ENCODE results near the gene AANAT. TPM values are rescaled to one million over a fixed set of nuclear protein-coding genes. Genes with fewer than 3 reads are reported as not detected.

Gene AANAT
- total RNA-seq, 3 donors from 2014 or later = not detected

DNA sequence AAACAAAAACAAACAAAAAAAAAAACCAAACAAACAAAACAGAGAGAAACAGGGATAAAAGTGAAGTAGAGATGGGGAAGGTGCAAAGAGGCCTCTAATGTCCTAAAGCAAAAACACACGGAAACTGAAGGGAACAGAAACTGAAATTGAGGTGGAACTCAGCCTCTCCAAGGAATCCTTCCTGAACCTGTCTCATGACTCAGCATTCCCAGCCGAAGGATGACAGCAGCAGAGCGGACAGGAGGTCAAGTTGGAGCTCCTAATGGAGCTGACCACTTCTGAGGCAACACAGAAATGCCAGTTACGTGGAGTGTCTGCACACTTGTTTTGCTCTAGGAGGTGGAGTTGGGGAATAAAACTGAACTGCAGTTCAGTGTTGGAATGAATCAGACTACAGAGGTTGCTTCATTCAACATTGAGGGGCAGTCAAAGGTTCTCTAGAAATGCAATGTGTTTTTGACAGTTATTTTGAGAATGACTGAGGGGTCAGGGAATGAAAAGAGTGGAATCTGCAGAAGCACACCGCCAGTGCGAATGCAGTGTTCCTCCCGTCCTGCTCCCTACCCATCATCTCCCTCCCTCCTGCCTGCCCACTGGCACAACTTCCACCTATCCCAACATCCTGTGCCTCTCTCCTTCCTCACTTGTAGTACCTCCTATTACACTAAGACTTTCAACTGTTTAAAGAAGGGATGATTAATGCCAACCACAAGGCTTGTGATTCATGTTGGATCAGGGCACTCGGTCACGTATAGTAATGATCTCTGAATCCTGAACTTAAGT is 20.8 kb upstream of the AANAT start:
- Histone ChIP-seq H3K27ac (no peak overlapping the region), H3K9me3 (no peaks in the 10 kb centered on the region), H3K36me3 (no peaks in the 10 kb centered on the region), H3K4me1 (no peaks in the 10 kb centered on the region), H3K4me3 (no peak overlapping the region), H3K27me3 (no peaks in the 10 kb centered on the region)
- intact Hi-C loops (cut with DNase I; ENCODE audit: low total_unique reads) = no loop called here
- TF ChIP-seq, protein P1, sequence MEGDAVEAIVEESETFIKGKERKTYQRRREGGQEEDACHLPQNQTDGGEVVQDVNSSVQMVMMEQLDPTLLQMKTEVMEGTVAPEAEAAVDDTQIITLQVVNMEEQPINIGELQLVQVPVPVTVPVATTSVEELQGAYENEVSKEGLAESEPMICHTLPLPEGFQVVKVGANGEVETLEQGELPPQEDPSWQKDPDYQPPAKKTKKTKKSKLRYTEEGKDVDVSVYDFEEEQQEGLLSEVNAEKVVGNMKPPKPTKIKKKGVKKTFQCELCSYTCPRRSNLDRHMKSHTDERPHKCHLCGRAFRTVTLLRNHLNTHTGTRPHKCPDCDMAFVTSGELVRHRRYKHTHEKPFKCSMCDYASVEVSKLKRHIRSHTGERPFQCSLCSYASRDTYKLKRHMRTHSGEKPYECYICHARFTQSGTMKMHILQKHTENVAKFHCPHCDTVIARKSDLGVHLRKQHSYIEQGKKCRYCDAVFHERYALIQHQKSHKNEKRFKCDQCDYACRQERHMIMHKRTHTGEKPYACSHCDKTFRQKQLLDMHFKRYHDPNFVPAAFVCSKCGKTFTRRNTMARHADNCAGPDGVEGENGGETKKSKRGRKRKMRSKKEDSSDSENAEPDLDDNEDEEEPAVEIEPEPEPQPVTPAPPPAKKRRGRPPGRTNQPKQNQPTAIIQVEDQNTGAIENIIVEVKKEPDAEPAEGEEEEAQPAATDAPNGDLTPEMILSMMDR (IDR thresholded peaks at IDR 0.05) = no peak
- TF ChIP-seq POLR2AphosphoS5 (IDR thresholded peaks at IDR 0.05) (no peak), POLR2A (IDR thresholded peaks at IDR 0.05) (no peak)
- DNase-seq (ENCODE audit: low spot score in 2 of 2) = no peak

DNA sequence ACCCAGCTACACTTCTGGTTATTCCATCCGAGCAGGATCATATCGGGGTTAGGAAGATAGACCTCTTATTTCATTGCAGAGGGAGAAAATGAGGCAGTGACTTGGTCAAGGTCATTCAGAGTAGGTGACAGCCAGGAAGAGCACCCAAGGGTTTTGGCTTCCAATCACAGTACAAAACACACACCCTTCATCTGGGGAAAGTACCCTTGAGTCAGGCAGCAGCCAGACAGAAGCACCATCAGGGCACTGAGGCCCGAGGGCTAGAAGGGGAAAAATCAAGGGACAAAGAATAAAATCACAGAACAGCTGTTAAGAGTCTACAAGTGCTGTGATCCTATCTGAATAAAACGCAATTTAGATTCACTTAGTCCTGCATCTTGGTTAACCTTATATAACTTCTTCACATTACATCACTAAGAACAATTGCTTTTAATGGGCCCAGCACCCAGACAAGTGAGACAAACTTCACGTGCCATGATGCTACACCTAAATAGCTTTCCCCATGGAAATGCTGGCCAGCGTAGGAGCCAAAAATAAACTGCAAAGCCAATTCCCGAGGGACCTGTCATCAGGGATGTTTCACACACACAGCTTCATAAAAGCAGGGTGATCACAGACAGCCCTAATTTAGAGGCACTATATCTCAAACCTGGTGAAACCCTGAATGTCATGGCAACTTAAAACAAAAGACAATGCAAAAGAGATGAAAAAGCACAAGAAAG is 19.3 kb upstream of the AANAT start:
- TF ChIP-seq POLR2A (IDR thresholded peaks at IDR 0.05) (no peak), POLR2AphosphoS5 (IDR thresholded peaks at IDR 0.05) (no peak)
- TF ChIP-seq, protein P1 (IDR thresholded peaks at IDR 0.05) = no peak
- H3K4me1 ChIP-seq = no peaks in the 10 kb centered on the region
- DNase-seq (ENCODE audit: low spot score in 2 of 2) = no peak
- no peak overlapping the region for H3K4me3 ChIP-seq
- H3K9me3 ChIP-seq = no peaks in the 10 kb centered on the region
- intact Hi-C loops (cut with DNase I; ENCODE audit: low total_unique reads) = no loop called here
- H3K27ac ChIP-seq = no peak overlapping the region
- H3K36me3 ChIP-seq = no peaks in the 10 kb centered on the region
- no peaks in the 10 kb centered on the region for H3K27me3 ChIP-seq

DNA sequence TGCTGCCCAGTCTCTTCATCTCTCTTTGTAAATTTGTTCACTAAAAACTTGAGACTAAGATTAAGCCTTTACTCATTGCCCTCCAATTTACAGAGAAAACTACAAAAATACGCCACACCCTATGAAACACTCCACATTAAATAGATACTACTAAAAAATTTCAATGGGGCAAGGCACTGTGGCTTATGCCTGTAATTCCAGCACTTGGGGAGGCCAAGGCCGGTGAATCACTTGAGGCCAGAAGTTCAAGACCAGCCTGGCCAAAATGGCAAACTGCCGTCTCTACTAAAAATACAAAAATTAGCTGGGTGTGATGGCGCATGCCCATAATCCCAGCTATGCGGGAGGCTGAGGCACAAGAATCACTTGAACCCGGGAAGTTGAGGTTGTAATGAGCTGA is 18.3 kb upstream of the AANAT start:
- H3K4me1 ChIP-seq = no peaks in the 10 kb centered on the region
- intact Hi-C loops (cut with DNase I; ENCODE audit: low total_unique reads) = no loop called here
- no peaks in the 10 kb centered on the region for H3K9me3 ChIP-seq
- DNase-seq (ENCODE audit: low spot score in 2 of 2) = no peak
- TF ChIP-seq, protein P1 (IDR thresholded peaks at IDR 0.05) = no peak
- TF ChIP-seq POLR2A (IDR thresholded peaks at IDR 0.05) = no peak
- no peak for TF ChIP-seq POLR2AphosphoS5 (IDR thresholded peaks at IDR 0.05)
- no peaks in the 10 kb centered on the region for H3K27me3 ChIP-seq
- no peak overlapping the region for H3K4me3 ChIP-seq
- no peaks in the 10 kb centered on the region for H3K36me3 ChIP-seq
- H3K27ac ChIP-seq = no peak overlapping the region

DNA sequence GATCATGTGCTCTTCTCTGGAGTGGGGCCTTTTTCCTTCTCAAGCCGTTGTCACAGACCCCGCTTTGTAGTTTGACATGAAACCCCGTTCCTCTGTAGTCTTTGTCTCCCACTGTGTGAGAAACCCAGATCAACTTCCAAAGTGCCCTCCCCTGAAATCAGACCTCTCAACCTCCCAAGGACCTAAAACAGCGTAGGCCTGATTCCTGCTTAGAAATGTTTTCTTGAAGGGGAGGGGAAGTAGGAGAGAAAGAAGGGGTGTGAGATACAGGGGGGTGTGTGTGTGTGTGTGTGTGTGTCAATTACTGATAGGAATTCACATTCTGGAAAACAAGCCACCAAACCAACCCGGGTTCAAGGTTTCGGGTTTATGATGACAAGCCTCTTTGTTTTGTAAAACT is 15.9 kb upstream of the AANAT start:
- Histone ChIP-seq H3K36me3 (no peaks in the 10 kb centered on the region), H3K27me3 (no peaks in the 10 kb centered on the region), H3K27ac (no peak overlapping the region), H3K4me1 (no peaks in the 10 kb centered on the region), H3K4me3 (peak overlapping the region in 2 of 3 donors; percentile 87 to 97), H3K9me3 (no peaks in the 10 kb centered on the region)
- intact Hi-C loops (cut with DNase I; ENCODE audit: low total_unique reads) = no loop called here
- no peak for TF ChIP-seq POLR2A (IDR thresholded peaks at IDR 0.05)
- TF ChIP-seq, protein P1 (IDR thresholded peaks at IDR 0.05) = no peak
- no peak for TF ChIP-seq POLR2AphosphoS5 (IDR thresholded peaks at IDR 0.05)
- DNase-seq (ENCODE audit: low spot score in 2 of 2) = no peak

DNA sequence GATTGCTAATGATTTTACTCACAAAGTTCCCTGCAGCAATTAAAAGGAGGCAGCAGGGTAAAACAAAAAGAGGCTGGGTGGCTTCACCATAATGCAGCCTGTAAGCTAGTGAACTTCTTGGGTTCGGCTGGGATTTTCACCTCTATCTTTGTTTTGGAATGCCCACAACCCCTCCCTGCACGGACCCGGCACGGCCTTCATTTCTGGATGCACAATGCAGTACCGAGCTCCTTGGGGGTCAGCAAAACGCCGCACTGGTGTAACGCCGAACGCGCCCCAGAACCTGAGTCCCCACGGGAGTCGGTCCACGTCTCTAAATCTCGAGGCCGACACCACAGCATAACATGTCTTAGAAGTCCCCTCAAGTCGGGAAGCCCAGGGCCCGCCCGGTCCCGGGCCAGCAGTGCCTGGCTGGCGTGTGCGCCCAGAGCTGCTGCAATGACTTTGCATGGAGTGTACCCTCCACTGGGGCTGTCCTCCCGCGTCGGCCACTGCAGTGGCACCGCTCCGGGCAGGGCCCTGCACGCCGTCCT is 15.2 kb upstream of the AANAT start:
- Histone ChIP-seq H3K4me3 (peak overlapping the region; percentile 84 to 97 (median 87)), H3K27me3 (no peaks in the 10 kb centered on the region), H3K4me1 (no peaks in the 10 kb centered on the region), H3K9me3 (no peaks in the 10 kb centered on the region), H3K27ac (peak overlapping the region; percentile 50 to 68), H3K36me3 (no peaks in the 10 kb centered on the region)
- intact Hi-C loops (cut with DNase I; ENCODE audit: low total_unique reads) = no loop called here
- no peak for DNase-seq (ENCODE audit: low spot score in 2 of 2)
- TF ChIP-seq POLR2AphosphoS5 (IDR thresholded peaks at IDR 0.05) = no peak
- TF ChIP-seq, protein P1 (IDR thresholded peaks at IDR 0.05) = no peak
- TF ChIP-seq POLR2A (IDR thresholded peaks at IDR 0.05) = no peak
